HG02870 (cell line): Measurements from ENCODE around the gene RHEX.
"Not testable (repeated sequence)": the region's sequence is repeated elsewhere in the genome, so short reads cannot be mapped to it uniquely, and the experiment has no call there.

Source experiments
- ATAC-seq: cut with Tn5 transposase; IDR thresholded peaks from one replicate; pipeline ENCODE4 v1.9.1; 2021; ENCODE audit warnings: mild to moderate bottlenecking, moderate library complexity; ENCODE audit not compliant: unreplicated experiment

Gene RHEX

GRCh38 chr1:206058927-206059292 is 5.9 kb downstream of the RHEX start:
- ATAC-seq = no peak

- ATAC-seq = no peak
Measured at GRCh38 chr1:206059355-206059915, 6.5 kb downstream of the RHEX start.

GRCh38 chr1:206060844-206061243 is 7.9 kb downstream of the RHEX start:
- ATAC-seq = no peak

- no peak for ATAC-seq
Measured at GRCh38 chr1:206062464-206062863, 9.5 kb downstream of the RHEX start.

- not testable (repeated sequence) for ATAC-seq
Measured at GRCh38 chr1:206064001-206064400, 11.0 kb downstream of the RHEX start.

GRCh38 chr1:206064501-206064900 is 11.5 kb downstream of the RHEX start:
- not testable (repeated sequence) for ATAC-seq

- no peak for ATAC-seq
Measured at GRCh38 chr1:206065547-206066145, 12.7 kb downstream of the RHEX start.

GRCh38 chr1:206066479-206067171 is 13.7 kb downstream of the RHEX start:
- ATAC-seq = peak; percentile 62

GRCh38 chr1:206067486-206068227 is 14.7 kb downstream of the RHEX start:
- no peak for ATAC-seq

- ATAC-seq = no peak
Measured at GRCh38 chr1:206068314-206068713, 15.3 kb downstream of the RHEX start.

- no peak for ATAC-seq
Measured at GRCh38 chr1:206070627-206071304, 17.8 kb downstream of the RHEX start.

- no peak for ATAC-seq
Measured at GRCh38 chr1:206074839-206075238, 21.9 kb downstream of the RHEX start.

- ATAC-seq = no peak
Measured at GRCh38 chr1:206075786-206076755, 23.1 kb downstream of the RHEX start.

- no peak for ATAC-seq
Measured at GRCh38 chr1:206079135-206079534, 26.2 kb downstream of the RHEX start.

GRCh38 chr1:206080026-206080820 is 27.2 kb downstream of the RHEX start:
- no peak for ATAC-seq

- no peak for ATAC-seq
Measured at GRCh38 chr1:206081856-206082255, 28.9 kb downstream of the RHEX start.

- no peak for ATAC-seq
Measured at GRCh38 chr1:206082831-206083695, 30.1 kb downstream of the RHEX start.

GRCh38 chr1:206083750-206084149 is 30.8 kb downstream of the RHEX start:
- no peak for ATAC-seq
